Stromal cell of bone marrow (primary cell): ENCODE data around the gene ADNP2.

Experiments
- DNase-seq: peaks from one replicate; pipeline ENCODE4 v3.0.0-alpha.2; 2012; ENCODE audit warnings: low read depth

Gene ADNP2

DNA sequence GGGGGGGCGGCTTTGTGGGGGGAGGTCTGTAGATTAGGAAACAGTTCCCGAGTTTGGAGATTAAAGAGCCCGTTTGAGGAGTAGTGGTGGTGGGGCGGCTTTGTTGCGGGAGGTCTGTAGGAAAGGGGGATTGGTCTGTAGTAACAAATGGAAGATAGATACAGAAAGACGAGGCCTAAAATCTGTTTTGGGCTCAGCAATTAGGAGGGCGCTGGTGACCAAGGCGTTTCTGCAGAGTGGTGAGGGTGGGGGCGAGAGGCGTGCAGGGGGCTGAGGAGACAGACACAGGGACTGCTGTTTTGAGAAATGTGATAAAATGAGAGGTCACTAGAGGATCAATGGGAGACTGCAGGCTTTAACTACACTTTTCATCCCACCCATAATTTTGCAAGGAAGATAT, 1.6 kb upstream of the ADNP2 start:
- DNase-seq: no peak

DNA sequence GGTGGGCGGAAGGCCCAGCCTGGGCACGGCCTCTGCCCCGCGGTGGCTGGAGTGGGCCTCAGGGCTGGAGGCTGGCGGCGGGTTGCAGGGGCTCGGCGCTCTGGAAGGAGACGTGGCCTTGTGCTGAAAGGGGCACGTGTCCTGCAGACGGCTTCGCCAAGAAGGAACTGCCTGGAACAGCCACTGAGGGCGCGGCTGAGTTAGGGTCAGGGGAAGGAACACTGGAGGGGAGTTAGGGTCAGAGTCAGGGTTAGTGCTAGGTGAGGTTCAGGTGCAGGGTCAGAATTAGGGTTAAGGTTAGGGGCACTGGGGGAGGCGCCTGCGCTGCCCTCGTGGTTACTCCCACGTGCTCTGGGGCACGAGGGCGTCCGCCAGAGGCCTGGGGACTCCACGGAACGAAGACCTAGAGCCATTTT, 933 bp upstream of the ADNP2 start:
- DNase-seq: no peak

DNA sequence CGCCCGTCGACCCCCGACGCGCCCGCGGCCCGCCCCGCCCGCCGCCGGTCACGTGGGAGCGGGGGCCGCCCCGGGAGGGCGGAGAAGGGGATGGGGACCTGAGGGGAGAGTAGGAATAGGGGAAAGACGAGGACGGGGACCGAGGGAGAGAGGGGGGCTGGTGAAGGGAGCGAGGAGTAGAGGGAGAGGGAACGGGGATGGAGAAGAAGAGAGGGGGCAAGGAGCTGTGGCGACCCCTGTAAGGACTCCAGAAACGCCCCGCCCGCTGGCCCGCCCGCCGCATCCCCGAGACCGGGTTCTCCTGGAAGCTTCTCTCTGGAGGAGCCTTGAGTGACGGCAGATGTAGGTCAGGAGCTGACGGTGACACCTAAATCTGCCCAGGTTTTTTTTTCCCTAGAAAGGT, 615 bp downstream of the ADNP2 start:
- DNase-seq: peak; percentile 15

DNA sequence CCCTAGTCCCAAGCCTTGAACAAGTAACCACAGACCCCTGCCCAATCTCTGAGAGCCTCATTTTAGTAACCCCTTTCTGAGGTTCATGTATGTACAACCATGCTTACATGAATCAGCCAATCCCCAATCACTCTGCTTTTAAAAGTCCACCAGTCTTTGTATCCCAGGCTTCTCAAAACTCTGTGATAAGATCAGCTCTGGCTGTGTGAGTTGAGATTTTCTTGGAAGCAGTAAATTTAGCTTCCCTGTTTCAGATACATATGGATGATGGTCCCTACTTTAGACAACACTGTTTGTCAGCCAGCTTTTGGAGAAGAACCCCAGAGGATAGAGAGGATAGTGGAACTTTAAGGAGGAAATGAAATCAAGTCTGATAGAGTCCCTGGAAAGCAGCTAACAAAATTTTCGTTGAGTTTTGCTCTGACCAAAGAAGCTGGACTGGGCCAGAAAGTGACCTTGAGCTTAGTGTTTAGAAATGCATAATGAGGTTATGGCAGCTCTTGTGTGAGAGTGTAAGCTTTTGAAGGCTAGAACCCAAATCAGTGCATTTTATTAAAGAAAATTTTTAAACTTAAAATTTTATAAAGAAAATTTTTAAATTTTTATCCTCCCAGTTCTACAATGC, 3.7 kb downstream of the ADNP2 start:
- no peak for DNase-seq

DNA sequence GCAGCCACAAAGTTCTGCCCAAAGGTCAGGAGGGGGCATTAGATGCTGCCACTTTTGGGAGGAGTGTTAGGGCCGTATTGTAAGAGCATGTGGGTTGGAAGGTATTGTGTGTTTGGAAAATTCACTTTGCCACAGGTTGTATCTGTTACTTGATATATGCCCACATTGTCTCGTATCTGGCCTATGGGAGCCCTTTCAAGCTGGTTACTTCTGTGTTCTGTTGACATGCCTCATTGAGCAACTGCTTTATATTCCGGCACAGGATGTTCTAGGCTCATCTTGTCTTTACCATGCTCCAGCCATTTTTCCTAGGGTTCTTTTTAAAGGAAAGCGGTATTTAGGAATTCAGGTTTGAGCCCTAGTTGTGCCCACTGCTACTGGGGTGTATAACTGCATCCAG, 6.0 kb downstream of the ADNP2 start:
- DNase-seq: no peak

DNA sequence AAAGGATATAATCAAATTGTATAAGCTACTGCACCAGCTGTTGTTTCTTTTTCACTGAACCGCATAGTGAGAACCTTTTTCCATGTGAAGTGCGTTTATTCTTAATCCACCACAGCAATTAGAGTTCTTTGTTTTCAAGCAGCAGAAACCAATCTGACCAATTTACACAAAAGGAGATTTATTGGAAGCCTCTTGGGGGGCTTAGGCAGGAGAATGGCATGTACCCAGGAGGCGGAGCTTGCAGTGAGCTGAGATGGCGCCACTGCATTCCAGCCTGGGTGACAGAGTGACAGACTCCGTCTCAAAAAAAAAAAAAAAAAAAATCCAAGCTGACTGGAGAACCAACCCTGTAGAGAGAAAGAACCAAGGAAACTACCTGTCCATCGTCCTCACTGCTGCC, 10.0 kb downstream of the ADNP2 start:
- no peak for DNase-seq

DNA sequence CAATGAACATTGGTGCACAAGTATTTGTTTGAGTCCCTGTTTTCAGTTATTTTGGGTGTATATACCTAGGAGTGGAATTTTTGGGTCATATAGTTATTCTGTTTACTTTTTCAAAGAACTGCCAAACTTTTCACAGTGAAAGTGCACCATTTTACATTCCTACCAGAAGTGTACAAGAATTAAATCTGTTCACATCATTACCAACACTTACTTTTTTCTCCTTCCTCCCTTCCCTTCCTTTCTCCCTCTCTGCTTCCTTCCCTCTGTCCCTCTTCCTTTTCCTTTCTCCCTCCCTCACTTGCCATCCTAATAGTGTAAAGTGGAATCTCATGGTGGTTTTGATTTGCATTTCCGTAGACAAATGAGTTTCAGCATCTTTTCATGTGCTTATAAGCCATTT, 11.9 kb downstream of the ADNP2 start:
- no peak for DNase-seq

DNA sequence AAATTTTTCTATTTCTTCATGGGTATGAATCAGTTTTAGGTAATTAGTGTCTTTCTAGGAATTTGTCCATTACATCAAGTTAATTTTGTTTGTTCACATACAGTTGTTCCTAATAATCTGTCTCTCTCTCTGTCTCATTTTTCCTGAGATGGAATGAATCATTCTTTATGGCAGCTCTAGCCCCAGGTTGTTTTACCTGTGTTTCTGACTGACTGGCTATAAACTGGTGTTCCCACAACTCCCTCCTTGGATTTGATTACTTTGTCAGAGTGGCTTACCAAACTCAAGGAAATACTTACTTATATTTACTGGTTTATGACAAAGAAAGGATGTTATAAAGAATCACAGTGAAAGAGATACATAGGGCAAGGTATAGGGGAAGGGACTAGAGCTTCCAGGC, 15.1 kb downstream of the ADNP2 start:
- no peak for DNase-seq

DNA sequence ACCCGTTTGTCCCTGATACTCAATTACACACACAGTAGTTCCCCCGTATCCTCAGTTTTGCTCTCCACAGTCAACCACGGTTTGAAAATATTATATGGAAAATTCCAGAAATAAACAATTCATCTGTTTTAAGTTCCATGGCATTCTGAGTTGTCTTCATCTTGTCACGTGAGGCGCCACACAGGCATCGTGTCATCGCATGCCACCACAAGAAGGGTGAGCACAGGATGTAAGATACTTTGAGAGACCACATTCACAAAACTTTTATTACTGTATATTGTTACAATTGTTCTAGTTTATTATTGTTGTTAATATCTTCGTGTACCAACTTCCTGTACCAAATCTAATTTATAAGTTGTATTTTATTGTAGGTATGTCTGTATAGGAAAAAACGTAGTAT, 17.7 kb downstream of the ADNP2 start:
- DNase-seq: no peak

DNA sequence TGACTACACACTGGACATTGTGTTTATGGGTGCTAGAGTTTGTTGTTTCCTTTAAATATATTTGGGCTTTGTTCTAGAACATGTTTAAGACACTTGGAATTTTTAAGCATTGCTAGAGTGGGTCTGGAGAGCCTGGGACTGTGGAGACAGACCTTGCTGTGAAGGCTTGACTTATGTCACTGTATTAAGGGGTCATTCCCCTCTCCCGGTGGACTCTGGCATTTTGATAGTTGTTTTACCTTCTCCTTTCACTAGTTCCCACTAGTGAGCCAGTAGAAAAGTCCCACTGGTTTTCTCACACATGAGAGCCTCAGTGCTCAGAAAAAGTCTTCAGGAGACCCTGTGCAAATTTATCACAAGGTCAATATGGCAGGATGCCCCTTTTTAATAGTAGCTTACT, 18.6 kb downstream of the ADNP2 start:
- DNase-seq: no peak

DNA sequence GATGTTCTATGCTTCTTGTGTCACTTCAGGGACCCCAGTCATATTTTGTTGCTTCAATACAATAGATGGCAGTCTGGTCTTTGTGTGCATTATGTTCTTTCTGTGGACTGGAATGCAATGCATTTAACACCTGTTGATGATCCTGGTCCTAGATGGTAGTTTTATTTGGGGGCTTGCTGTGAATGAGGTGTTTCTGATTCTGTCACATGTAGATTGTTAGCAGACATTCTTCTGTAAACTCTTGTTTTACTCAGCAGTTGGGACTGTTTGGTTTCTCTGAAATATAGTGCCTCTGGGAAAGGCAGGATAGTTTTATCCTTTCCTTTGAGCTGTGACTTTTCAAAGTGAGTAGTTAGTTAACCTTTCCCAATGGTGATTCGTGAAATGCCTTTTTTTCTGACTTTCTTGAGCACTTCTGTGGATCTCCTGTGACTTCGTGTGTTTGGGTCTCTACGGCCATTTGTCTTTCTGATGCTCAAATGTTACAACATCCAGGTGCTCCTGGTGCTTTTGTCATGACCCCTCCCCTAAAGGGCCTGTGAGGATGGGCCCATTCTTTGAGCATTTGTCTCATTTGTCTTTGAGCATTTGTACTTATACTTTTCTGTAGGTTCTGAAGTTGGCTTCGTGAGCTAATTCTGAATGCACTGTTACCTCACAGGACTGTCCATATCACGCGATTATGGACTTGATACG, 20.8 kb downstream of the ADNP2 start:
- DNase-seq: no peak

DNA sequence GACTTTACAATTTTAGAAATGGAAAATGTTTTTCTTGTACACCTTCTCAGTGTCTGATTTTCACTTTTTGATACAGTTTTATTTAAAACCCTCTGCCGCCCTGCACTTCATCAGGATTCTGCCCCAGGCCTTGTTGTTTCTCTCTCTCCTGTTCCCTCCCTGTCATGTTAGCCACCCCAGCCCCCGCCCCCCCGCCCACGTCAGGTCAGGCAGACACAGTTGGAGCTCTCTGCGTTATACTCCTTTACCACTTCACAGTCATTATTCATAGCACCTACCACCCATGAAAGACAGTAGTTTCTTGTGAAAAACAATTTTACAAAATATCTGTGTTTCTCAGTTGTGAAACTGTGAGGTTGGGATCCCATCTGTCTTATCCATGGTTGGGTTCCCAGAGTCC, 21.5 kb downstream of the ADNP2 start:
- DNase-seq: no peak

DNA sequence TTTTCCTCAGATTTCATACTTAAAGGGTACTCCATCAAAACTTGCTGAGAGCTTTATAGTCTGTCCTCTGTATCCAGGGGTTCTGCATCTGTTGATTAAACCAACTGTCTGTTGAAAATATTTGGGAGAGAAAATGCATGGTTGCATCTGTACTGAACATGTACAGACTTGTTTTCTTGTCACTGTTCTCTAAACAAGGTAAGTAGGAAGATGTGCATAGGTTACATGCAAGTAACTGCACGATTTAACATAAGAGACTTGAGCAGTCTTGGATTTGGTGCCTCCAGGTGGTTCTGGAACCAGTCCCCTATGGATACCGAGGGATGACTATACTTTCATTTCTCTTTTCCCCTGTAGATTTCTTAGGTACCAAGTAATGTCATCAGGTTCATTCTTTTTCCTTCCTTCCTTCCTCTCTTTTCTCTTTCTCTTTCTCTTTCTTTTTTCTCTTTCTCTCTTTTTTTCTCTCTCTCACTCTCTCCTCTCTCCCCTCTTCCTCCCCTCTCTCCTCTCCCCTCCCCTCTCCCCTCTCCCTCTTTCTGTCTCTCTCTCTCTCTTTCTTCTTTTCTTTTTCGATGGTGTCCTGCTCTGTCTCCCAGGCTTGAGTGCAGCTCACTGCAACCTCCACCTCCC, 23.2 kb downstream of the ADNP2 start:
- DNase-seq: no peak

DNA sequence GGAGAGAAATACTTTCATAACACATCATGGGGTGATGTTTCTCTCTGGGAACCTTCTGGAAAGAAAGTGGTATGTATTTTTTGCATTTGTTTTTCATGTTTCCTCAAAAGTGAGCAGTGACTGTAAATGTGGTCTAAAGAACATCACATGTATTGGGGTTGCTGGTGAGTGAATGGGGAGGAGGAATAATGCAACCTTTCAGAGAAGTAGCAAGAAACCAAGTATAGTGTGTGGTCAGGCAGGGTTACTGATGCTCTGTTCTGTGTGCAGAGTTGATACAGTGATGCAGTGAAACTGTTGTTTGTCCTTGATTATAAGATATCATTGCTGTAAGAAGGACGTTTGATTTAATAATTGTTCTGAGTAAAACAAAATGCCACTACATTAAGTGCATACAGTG, 24.1 kb downstream of the ADNP2 start:
- no peak for DNase-seq

DNA sequence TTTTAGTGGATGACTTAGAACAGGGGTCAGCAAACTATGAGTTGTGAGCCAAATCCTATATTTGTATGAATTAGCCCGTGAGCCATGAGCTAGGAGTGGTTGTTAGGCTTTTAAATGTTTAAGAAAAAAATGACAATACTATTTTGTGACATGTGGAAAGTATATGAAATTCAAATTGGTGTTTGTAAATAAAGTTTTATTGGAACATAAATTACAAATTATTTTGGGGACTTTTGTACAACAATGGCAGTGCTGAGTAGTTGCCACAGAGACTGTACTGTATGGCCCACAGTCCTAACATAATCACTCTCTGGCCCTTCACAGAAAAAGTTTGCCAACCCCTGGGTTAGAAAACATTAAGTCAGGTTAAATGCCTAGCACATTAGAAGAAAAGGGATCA, 26.1 kb downstream of the ADNP2 start:
- DNase-seq: no peak

DNA sequence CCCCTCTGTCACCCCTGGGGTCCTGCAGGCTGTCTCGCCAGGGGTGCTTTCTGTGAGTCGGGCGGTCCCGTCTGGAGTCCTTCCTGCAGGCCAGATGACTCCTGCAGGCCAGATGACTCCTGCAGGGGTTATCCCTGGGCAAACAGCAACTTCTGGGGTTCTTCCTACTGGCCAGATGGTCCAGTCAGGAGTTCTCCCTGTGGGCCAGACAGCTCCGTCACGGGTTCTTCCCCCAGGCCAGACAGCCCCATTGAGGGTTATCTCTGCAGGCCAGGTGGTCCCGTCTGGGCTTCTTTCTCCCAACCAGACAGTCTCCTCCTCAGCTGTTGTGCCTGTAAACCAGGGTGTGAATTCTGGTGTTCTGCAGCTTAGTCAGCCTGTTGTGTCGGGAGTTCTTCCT, 27.6 kb downstream of the ADNP2 start:
- DNase-seq: no peak

DNA sequence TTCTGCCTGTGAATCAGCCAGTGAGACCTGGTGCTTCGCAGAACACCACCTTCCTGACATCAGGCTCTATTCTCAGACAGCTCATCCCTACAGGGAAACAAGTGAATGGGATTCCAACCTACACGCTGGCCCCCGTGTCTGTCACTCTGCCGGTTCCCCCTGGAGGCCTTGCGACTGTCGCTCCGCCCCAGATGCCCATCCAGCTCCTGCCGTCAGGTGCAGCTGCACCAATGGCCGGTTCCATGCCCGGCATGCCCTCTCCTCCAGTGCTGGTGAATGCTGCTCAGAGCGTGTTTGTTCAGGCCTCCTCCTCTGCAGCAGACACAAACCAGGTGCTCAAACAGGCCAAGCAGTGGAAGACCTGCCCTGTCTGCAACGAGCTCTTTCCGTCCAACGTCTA, 28.1 kb downstream of the ADNP2 start:
- no peak for DNase-seq

DNA sequence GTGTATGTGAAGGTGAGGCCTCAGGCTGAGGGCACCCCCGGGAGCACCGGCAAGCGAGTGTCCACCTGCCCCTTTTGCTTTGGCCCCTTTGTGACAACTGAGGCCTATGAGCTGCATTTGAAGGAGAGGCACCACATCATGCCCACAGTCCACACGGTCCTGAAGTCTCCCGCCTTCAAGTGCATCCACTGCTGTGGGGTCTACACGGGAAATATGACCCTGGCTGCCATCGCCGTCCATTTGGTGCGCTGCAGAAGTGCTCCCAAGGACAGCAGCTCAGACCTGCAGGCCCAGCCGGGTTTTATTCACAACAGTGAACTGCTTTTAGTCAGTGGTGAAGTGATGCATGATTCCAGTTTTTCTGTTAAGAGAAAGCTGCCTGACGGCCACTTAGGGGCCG, 28.9 kb downstream of the ADNP2 start:
- DNase-seq: no peak

DNA sequence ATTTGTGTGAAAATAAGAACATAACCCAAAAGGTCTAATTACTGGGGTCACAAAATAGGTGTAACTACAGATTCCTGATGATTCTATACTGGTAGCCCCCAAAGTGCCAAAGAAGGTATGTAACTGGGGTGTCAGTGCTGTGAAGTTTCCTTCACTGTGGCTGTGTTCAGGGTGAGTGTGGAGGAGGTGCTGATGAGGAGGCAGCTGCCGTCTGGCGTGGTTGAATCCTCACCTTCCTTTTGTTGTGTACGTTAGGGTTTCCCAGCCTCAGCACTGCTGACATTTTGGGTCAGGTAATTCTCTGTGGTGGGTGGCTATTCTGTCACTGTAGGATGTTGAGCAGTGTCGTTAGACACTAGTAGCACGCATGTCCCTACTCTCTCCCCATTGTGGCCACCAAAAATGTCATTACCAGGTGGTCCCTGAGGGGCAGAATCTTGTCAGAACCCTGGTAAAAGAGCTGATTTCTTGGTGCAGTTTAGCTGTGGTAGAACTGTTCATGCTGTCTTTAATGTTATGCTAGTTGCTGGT, 31.5 kb downstream of the ADNP2 start:
- no peak for DNase-seq

DNA sequence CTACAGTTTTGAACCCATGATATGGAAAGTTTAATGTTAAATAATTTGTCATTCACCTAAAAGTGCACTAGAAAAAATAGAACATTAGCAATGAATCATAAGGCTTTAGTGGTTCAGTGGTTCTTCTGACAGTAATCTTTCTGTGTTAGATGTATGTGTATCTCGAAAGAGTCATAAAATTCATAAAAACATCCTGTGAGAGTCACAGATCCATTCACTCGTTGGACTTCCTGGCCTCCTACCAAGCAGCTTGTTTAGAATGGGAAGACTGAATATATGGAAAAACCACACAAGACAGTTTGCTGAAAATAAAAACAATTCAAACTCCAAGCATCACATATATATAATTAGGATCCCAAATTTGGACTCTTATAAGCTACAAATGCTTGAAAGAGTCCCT, 34.8 kb downstream of the ADNP2 start:
- no peak for DNase-seq

DNA sequence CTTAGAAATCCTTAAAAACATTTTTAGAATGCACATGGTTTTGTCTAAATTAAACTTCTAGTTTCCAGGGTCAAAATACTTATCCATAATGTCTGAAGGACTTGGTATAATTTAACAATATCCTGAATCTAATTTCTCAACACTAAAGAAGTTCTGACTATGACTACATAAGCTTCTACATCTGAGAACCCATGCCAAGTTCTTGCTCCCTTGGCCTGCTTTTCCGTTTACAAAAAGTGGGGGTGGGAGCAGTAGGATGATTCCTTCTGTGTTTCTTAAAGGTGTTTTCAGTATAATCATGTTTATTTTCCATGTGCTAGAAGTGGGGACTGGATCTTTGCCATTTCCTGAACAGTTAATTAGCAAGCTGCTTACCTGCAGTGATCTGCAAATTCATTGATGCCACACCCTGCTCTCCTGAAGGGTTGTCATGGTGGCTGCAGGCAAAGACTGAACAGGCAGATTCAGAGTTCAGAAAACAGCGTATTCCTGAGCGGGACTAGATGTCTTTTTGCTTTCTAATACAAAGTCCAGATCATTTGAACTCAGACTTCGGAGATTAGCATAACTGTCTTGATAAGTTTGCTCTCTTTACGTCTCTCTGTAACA, 36.2 kb downstream of the ADNP2 start:
- no peak for DNase-seq

DNA sequence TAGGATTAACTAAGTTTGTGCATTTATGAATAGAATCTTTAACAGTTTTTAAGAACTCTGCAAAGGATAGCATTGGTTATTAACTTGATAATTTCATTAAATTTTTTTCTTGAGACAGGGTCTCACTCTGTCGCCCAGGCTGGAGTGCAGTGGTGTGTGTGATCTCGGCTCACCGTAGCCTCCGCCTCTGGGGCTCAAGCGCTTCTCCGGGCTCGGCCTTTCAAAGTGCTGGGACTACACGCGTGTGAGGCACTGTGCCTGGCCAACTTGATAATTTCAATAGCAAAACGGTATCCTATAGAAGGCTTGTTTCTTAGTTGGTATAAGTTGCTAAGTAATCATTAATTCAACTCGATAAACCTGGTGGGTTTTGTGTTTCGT, 38.0 kb downstream of the ADNP2 start:
- no peak for DNase-seq
